Dendritic cell treated with granulocyte-macrophage colony-stimulating factor and Interleukin-4, amounts not matched to agents 40 ng/mL and 50 ng/mL, for 4 days (primary cell): ENCODE measurements around the gene MCU.

Source experiments
- H3K27ac Mint-ChIP-seq: one replicate; pipeline ENCODE4 v1.8.0; 2022; ENCODE audit warnings: mild to moderate bottlenecking, mixed read lengths
- H3K27me3 Mint-ChIP-seq: one replicate; pipeline ENCODE4 v1.8.0; 2022; ENCODE audit warnings: mild to moderate bottlenecking, mixed read lengths
- H3K36me3 Mint-ChIP-seq: one replicate; pipeline ENCODE4 v1.8.0; 2022; ENCODE audit warnings: low read depth, mixed read lengths
- H3K4me1 Mint-ChIP-seq: one replicate; pipeline ENCODE4 v1.8.0; 2022; ENCODE audit warnings: low read depth, mixed read lengths
- H3K4me3 Mint-ChIP-seq: one replicate; pipeline ENCODE4 v1.8.0; 2022; ENCODE audit warnings: mild to moderate bottlenecking, moderate library complexity, mixed read lengths
- H3K9me3 Mint-ChIP-seq: one replicate; pipeline ENCODE4 v1.8.0; 2022; ENCODE audit warnings: mixed read lengths
- intact Hi-C: fragments of 100-400 bp; cut with micrococcal nuclease; formaldehyde crosslinking; loops from one replicate; pipeline ENCODE4 v1.15.0; 2022

MCU gene

DNA sequence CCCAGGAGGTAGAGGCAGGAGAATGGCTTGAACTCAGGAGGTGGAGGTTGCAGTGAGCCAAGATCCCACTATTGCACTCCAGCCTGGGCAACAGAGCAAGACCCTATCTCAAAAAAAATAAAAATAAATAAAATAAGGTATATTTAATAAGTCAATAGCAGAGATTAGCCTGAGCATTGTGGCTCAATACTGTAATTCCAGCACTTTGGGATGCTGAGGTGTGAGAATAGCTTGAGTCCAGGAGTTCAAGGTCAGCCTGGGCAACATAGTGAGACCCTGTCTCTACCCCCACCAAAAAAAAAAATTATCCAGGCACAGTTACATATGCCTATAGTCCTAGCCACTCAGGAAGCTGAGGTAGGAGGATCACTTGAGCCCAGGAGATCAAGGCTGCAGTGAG lies 163.2 kb downstream of the MCU start:
- Mint-ChIP-seq H3K27ac (no peak overlapping the region), H3K36me3 (peaks cover 6% of the 10 kb centered on the region), H3K9me3 (no peaks in the 10 kb centered on the region), H3K4me3 (no peak overlapping the region), H3K4me1 (peaks cover 12% of the 10 kb centered on the region), H3K27me3 (no peaks in the 10 kb centered on the region)
- intact Hi-C loops: no loop called here

GRCh38 chr10:72855790-72856189 lies 163.8 kb downstream of the MCU start:
- intact Hi-C loops: no loop called here
- Mint-ChIP-seq H3K27ac (no peak overlapping the region), H3K4me3 (no peak overlapping the region), H3K4me1 (peaks cover 12% of the 10 kb centered on the region), H3K9me3 (no peaks in the 10 kb centered on the region), H3K27me3 (no peaks in the 10 kb centered on the region), H3K36me3 (peaks cover 12% of the 10 kb centered on the region)

DNA sequence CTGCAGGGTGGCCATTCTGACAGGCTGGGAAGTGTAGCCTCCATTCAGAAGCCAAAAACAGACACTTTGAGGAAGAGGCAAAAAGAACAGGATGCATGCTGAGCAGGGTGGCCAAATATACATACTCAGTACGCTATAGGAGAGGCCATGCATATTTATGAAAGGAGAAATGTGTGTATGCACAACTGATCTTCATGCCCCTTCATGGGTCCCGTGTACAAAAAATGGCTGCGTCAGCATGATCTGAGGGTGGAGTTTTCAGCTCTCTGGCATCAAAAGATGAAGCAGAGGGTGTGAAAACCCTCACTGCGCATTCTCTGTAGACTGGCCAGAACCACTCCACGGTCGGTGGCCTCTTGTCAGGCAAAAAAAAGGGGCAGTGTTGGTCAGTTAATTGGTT lies 166.1 kb downstream of the MCU start:
- peaks cover 32% of the 10 kb centered on the region for H3K36me3 Mint-ChIP-seq
- no peak overlapping the region for H3K4me3 Mint-ChIP-seq
- intact Hi-C loops: no loop called here
- no peaks in the 10 kb centered on the region for H3K27me3 Mint-ChIP-seq
- H3K4me1 Mint-ChIP-seq: no peaks in the 10 kb centered on the region
- no peaks in the 10 kb centered on the region for H3K9me3 Mint-ChIP-seq
- no peak overlapping the region for H3K27ac Mint-ChIP-seq

GRCh38 chr10:72862957-72863356 lies 171.0 kb downstream of the MCU start:
- Mint-ChIP-seq H3K27me3 (no peaks in the 10 kb centered on the region), H3K9me3 (no peaks in the 10 kb centered on the region), H3K36me3 (peaks cover 35% of the 10 kb centered on the region), H3K4me3 (no peak overlapping the region), H3K4me1 (no peaks in the 10 kb centered on the region), H3K27ac (no peak overlapping the region)
- intact Hi-C loops: no loop called here

GRCh38 chr10:72875250-72876055 lies 183.5 kb downstream of the MCU start:
- H3K27ac Mint-ChIP-seq: no peak overlapping the region
- intact Hi-C loops: loop anchor here (1.0 kb wide), 1 partner anchor 511 kb away; no protein-coding TSS in a partner anchor

DNA sequence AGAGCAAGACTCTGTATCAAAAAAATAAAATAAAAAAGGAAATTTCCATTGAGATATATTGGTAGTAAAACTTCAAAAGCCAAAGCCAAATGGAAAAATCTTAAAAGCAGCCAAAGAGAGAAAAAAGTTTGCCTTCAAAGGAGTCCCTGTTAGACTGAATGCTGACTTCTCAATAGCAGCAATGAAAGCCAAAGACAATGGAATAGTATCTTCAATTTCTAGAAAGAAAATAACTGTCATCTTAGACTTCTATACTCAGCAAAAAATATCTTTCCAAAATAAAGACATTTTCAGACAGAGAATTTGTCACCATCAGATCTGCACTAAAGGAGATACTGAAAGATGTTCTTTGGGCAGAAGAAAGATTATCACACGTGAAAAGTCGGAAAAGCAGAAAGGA lies 187.3 kb downstream of the MCU start:
- Mint-ChIP-seq H3K36me3 (peaks cover 44% of the 10 kb centered on the region), H3K27me3 (no peaks in the 10 kb centered on the region), H3K4me1 (no peaks in the 10 kb centered on the region), H3K27ac (no peak overlapping the region), H3K4me3 (no peak overlapping the region), H3K9me3 (peaks cover 15% of the 10 kb centered on the region)
- intact Hi-C loops: no loop called here

More at GRCh38 chr10:72875250-72876055, 183.5 kb downstream of the MCU start:
- Mint-ChIP-seq H3K27me3 (no peaks in the 10 kb centered on the region), H3K4me3 (no peak overlapping the region), H3K36me3 (peaks cover 50% of the 10 kb centered on the region), H3K4me1 (no peaks in the 10 kb centered on the region), H3K9me3 (peaks cover 15% of the 10 kb centered on the region)

DNA sequence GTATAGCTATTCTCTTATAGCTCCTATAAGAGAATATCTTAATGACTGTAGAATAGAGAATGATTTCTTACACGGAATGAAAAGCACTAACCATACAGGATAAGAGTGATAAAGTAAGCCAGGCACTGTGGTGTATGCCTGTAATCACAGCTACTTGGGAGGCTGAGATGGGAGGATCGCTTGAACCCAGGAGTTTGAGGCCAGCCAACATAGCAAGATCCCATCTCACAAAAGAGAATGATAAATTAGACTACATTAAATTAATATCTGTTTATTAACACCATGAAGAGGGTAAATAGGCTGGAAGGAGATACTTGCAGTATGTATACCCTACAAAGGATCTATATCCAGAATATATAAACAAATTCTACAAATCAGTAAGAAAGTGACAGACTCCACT lies 189.3 kb downstream of the MCU start:
- no peaks in the 10 kb centered on the region for H3K4me1 Mint-ChIP-seq
- H3K9me3 Mint-ChIP-seq: peaks cover 15% of the 10 kb centered on the region
- no peaks in the 10 kb centered on the region for H3K27me3 Mint-ChIP-seq
- H3K27ac Mint-ChIP-seq: no peak overlapping the region
- intact Hi-C loops: no loop called here
- H3K36me3 Mint-ChIP-seq: peaks cover 61% of the 10 kb centered on the region
- no peak overlapping the region for H3K4me3 Mint-ChIP-seq

- Mint-ChIP-seq H3K4me3 (no peak overlapping the region), H3K9me3 (peaks cover 8% of the 10 kb centered on the region), H3K36me3 (peaks cover 54% of the 10 kb centered on the region), H3K27me3 (no peaks in the 10 kb centered on the region), H3K4me1 (peaks cover 7% of the 10 kb centered on the region), H3K27ac (no peak overlapping the region)
- intact Hi-C loops: no loop called here
Measured at GRCh38 chr10:72883861-72884260, 191.9 kb downstream of the MCU start.

DNA sequence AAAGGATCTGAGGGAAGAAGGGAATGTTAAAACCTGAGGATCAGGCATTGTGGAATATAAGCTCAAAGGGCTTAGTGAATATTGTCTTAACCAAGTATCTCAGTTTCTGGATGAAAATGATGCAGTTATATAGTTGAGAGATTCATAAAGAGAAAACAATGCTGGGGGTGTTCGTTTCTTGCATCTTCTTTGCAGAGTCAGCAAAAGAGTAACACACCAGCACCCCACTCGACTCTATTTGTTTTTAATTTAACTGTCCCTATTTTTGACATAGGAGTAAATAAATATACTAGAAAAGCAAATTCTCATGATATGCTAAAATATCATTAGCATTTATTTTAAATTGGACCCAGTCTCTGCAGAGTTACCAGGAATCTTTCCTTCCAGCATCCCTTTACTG lies 194.0 kb downstream of the MCU start:
- peaks cover under 1% of the 10 kb centered on the region for H3K27me3 Mint-ChIP-seq
- H3K36me3 Mint-ChIP-seq: peaks cover 45% of the 10 kb centered on the region
- intact Hi-C loops: no loop called here
- H3K4me3 Mint-ChIP-seq: no peak overlapping the region
- no peak overlapping the region for H3K27ac Mint-ChIP-seq
- H3K4me1 Mint-ChIP-seq: peaks cover 7% of the 10 kb centered on the region
- no peaks in the 10 kb centered on the region for H3K9me3 Mint-ChIP-seq

- Mint-ChIP-seq H3K27ac (no peak overlapping the region), H3K9me3 (no peaks in the 10 kb centered on the region), H3K4me3 (no peak overlapping the region), H3K4me1 (peaks cover 7% of the 10 kb centered on the region), H3K27me3 (peaks cover 1% of the 10 kb centered on the region), H3K36me3 (peaks cover 45% of the 10 kb centered on the region)
- intact Hi-C loops: no loop called here
Measured at GRCh38 chr10:72886621-72887020, 194.7 kb downstream of the MCU start.

DNA sequence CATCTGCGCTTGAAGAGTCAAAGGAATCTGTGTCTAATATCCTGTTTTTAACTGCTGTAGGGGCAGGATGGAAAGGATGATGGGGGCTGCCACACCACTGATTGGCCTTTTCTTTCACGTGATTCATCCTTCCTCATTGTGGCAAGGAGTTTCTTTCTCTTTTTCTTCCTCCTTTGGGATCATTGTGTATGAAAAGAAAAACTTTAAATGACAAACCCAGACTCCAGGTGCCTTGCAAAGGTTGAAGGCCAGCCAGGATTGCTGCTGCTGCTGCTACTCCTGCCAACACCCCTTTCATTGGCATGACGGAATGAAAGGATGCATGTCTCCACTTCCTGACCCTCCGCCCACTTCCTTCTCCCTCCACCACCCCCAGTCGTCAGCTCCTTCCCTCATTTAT lies 195.1 kb downstream of the MCU start:
- Mint-ChIP-seq H3K9me3 (no peaks in the 10 kb centered on the region), H3K27ac (peak overlapping the region; percentile 68), H3K27me3 (peaks cover 1% of the 10 kb centered on the region), H3K36me3 (peaks cover 45% of the 10 kb centered on the region), H3K4me3 (peak overlapping the region; percentile 69), H3K4me1 (peaks cover 7% of the 10 kb centered on the region)
- intact Hi-C loops: no loop called here

DNA sequence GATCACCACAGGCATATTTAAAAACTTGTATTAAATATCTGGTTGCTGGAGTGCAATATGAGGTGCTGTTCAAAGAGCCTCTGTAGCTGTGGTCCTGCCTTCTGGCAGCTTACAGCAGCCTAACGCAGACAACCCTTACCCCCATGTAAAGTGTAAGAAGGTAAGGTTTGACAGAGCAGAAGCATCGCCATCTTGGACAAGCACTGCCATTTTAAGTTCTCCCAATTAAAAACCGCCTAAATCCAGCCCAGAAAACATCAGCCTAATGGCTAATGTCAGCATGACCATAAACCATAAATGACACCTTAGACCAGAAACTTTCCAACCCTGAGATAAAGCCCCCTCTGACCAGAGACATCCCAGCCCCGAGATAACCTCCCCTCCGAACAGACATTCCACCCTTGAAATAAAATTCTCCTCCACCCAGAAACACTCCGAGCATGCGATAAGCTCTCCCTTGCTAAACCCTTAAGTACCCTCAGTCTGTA lies 196.3 kb downstream of the MCU start:
- no peak overlapping the region for H3K4me3 Mint-ChIP-seq
- H3K4me1 Mint-ChIP-seq: peaks cover 7% of the 10 kb centered on the region
- H3K27me3 Mint-ChIP-seq: peaks cover 1% of the 10 kb centered on the region
- intact Hi-C loops: no loop called here
- no peaks in the 10 kb centered on the region for H3K9me3 Mint-ChIP-seq
- no peak overlapping the region for H3K27ac Mint-ChIP-seq
- peaks cover 38% of the 10 kb centered on the region for H3K36me3 Mint-ChIP-seq

DNA sequence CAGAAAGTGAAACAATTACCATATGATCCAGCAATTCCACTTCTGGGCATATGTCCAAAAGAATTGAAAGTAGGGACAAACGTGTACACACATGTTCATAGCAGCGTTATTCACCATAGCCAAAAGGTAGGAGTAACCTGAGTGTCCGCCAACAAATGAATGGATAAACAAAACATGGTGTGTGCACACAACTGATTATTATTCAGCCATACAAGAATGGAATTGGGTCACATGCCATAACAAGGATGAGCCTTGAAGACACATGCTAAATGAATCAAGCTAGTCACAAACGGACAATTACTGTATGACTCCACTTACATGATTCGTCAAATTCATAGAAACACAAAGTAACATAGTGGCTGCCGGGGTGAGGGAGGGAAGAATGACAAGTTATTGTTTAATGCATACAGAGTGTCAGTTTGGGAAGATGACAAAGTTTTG lies 197.5 kb downstream of the MCU start:
- Mint-ChIP-seq H3K4me3 (no peak overlapping the region), H3K27ac (no peak overlapping the region), H3K36me3 (peaks cover 27% of the 10 kb centered on the region), H3K4me1 (peaks cover 7% of the 10 kb centered on the region), H3K9me3 (no peaks in the 10 kb centered on the region), H3K27me3 (peaks cover 1% of the 10 kb centered on the region)
- intact Hi-C loops: no loop called here

GRCh38 chr10:72890086-72890485 lies 198.1 kb downstream of the MCU start:
- H3K4me3 Mint-ChIP-seq: no peak overlapping the region
- peaks cover 1% of the 10 kb centered on the region for H3K27me3 Mint-ChIP-seq
- intact Hi-C loops: no loop called here
- H3K27ac Mint-ChIP-seq: no peak overlapping the region
- H3K4me1 Mint-ChIP-seq: peaks cover 7% of the 10 kb centered on the region
- H3K9me3 Mint-ChIP-seq: no peaks in the 10 kb centered on the region
- H3K36me3 Mint-ChIP-seq: peaks cover 20% of the 10 kb centered on the region
